Measurements from ENCODE around the gene KLF2. TPM values are rescaled to one million over a fixed set of nuclear protein-coding genes. Genes with fewer than 3 reads are reported as not detected.

KLF2 gene
- total and polyA plus RNA-seq, 7 donors, result 2.8 to 49.3 (median 21.4) TPM

- TF ChIP-seq POLR2A (IDR thresholded peaks at IDR 0.05), result no peak
- no peak for TF ChIP-seq EP300 (IDR thresholded peaks at IDR 0.05)
- TF ChIP-seq POLR2AphosphoS5 (IDR thresholded peaks at IDR 0.05), result no peak
- no peak for TF ChIP-seq CTCF (IDR thresholded peaks at IDR 0.05)
- no peaks in the 10 kb centered on the region for H3K27me3 ChIP-seq
- intact Hi-C loops (cut with DNase I), result no loop called here
- peak; percentile 22 for DNase-seq
- WGBS, 2 donors, result 51 to 74% methylated on average over 3 of the region's 3 CpGs
- peaks cover 0 to 23% (median 8%) of the 10 kb centered on the region in 4 donors for H3K4me1 ChIP-seq
- H3K36me3 ChIP-seq, result peaks cover 0 to 5% (median 2%) of the 10 kb centered on the region in 4 donors
- H3K27ac ChIP-seq, result no peak overlapping the region
- H3K4me3 ChIP-seq, result no peak overlapping the region
- H3K9me3 ChIP-seq, result no peaks in the 10 kb centered on the region
Observed at GRCh38 chr19:16369306-16369663, 44.7 kb downstream of the KLF2 start.

GRCh38 chr19:16369664-16370576, 45.3 kb downstream of the KLF2 start:
- peaks cover 0 to 24% (median 8%) of the 10 kb centered on the region in 4 donors for H3K4me1 ChIP-seq
- 68 to 89% methylated on average over 22 of the region's 22 CpGs for WGBS, 2 donors
- intact Hi-C loops (cut with DNase I), result no loop called here
- no peak overlapping the region for H3K27ac ChIP-seq
- H3K27me3 ChIP-seq, result no peaks in the 10 kb centered on the region
- TF ChIP-seq EP300 (IDR thresholded peaks at IDR 0.05) (no peak), POLR2A (IDR thresholded peaks at IDR 0.05) (no peak), POLR2AphosphoS5 (IDR thresholded peaks at IDR 0.05) (no peak), CTCF (IDR thresholded peaks at IDR 0.05) (no peak)
- no peaks in the 10 kb centered on the region for H3K9me3 ChIP-seq
- no peak overlapping the region for H3K4me3 ChIP-seq
- DNase-seq, result peak; percentile 58
- H3K36me3 ChIP-seq, result peaks cover 0 to 12% (median 5%) of the 10 kb centered on the region in 4 donors

GRCh38 chr19:16370641-16371391, 46.2 kb downstream of the KLF2 start:
- 50 to 55% methylated on average over 15 of the region's 15 CpGs for WGBS, 2 donors
- DNase-seq, result no peak
- intact Hi-C loops (cut with DNase I), result no loop called here
- Histone ChIP-seq H3K36me3 (peaks cover 0 to 21% (median 10%) of the 10 kb centered on the region in 4 donors), H3K27ac (peak overlapping the region in 1 of 4 donors; percentile 28), H3K27me3 (no peaks in the 10 kb centered on the region), H3K9me3 (no peaks in the 10 kb centered on the region), H3K4me3 (no peak overlapping the region), H3K4me1 (peaks cover 0 to 24% (median 8%) of the 10 kb centered on the region in 4 donors)
- no peak for TF ChIP-seq EP300 (IDR thresholded peaks at IDR 0.05)
- TF ChIP-seq CTCF (IDR thresholded peaks at IDR 0.05), result no peak
- TF ChIP-seq POLR2A (IDR thresholded peaks at IDR 0.05), result no peak
- no peak for TF ChIP-seq POLR2AphosphoS5 (IDR thresholded peaks at IDR 0.05)

- peak overlapping the region in 1 of 4 donors; percentile 61 for H3K27ac ChIP-seq
- no peak overlapping the region for H3K4me3 ChIP-seq
- H3K27me3 ChIP-seq, result no peaks in the 10 kb centered on the region
- intact Hi-C loops (cut with DNase I), result no loop called here
- no peaks in the 10 kb centered on the region for H3K9me3 ChIP-seq
- WGBS, 2 donors, result 8 to 16% methylated on average over 18 of the region's 18 CpGs
- no peak for DNase-seq
- peaks cover 0 to 28% (median 14%) of the 10 kb centered on the region in 4 donors for H3K36me3 ChIP-seq
- H3K4me1 ChIP-seq, result peaks cover 0 to 24% (median 8%) of the 10 kb centered on the region in 4 donors
- TF ChIP-seq POLR2A (IDR thresholded peaks at IDR 0.05) (no peak), POLR2AphosphoS5 (IDR thresholded peaks at IDR 0.05) (peak in 1 of 4 donors; percentile 35)
Observed at GRCh38 chr19:16371540-16371986, 46.9 kb downstream of the KLF2 start.
